ENCODE results near the gene ITM2A. TPM values are rescaled to one million over a fixed set of nuclear protein-coding genes. Genes with fewer than 3 reads are reported as not detected.

The ITM2A gene
- total RNA-seq: not detected in 2 replicates

DNA sequence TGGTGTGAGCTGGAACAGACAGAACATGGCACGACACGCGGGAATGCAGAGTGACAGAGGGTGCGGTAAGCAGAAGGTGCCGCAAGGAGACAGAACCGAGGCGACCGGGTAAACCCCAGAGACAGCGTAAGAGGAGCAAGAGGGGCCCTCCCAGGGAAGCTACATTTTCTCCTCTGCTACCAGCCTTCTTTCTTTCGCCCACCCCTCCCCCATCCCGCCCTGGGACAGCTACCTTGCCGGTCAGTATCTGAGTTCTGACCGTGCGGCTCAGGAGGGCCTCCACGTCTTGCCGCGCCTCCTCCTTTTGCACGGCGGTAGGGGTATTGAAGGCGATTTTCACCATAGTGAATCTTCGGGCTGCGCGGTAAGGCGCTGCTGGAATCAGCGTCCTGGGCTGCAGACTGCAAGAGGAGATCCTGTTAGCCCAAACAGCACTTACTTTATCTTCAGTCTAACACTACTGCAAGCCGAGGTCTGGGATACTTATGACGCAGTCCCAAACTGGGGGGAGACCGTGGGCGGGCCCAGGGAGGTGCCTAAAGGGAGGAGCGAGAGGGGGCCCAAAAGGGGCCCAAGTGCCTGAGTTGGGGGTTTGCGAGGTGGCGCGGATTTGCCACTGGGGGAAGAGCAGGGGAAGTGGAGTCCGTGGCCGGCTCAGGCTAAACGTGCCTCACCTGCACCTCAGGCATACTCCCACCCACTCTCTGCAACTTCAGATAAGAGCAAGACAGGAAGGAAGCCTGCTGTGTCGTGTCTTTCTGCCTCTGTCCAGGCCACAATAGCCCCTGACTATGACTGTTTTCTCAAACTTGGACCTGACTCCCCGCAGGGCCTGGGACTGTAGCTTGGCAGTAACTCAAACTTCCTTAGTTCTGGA, at the start of gene ITM2A:
Gene ITM2A, minus strand, starts transcription at position 462 of the 877 bp plus-strand sequence. Its CDS starts 119 bp downstream, at position 343.

Other genes with a start within 250 kb of the ITM2A start
- gene GPR174, start 222.6 kb downstream of the ITM2A start, total RNA-seq: not detected in 2 replicates

Data from myometrial cell (primary cell).